H1 (cell line): ENCODE data around the gene SMPD2. TPM values are rescaled to one million over a fixed set of nuclear protein-coding genes. Genes with fewer than 3 reads are reported as not detected.

Source experiments
- RFX5 ChIP-seq: IDR thresholded peaks from 2 replicates; pipeline ENCODE4 v1.6.1; 2011; ENCODE audit warnings: low read depth, low read length, improper control_type of control experiment, borderline replicate concordance
- polyA plus RNA-seq, 7 experiments: library from polyadenylated mRNA; depleted of rRNA in 3 of 7; stranded (reverse) in 5 of 7; unstranded in 2 of 7; fragments of >200 nt in 5 of 7; fragments of 200-250 nt in 2 of 7; gene quantifications; 1 replicate in 5 of 7; 2 replicates in 1 of 7; 4 replicates in 1 of 7; pipeline versions ENCODE4 v1.2.1 to v1.2.3, GENCODE V29; 2011 to 2013; ENCODE audit warnings: missing spikeins in 2 of 7, mixed read lengths in 2 of 7
- total RNA-seq: library from RNA; stranded (reverse); fragmentation: NEBNext Ultra II Directional; extraction: Animal tissue kit (Norgen Biotek cat#: 25700); gene quantifications from 2 replicates; pipeline ENCODE4 v1.2.1, GENCODE V29; 2021
- TF ChIP-seq, protein P1 (sequence below): fragments of 300-600 bp; sonication (generic); IDR thresholded peaks from 2 replicates; pipeline ENCODE4 v1.7.1; 2012; ENCODE audit warnings: low read length, moderate library complexity, mild to moderate bottlenecking, inconsistent platforms; ENCODE audit not compliant: insufficient replicate concordance

SMPD2 gene
- total and polyA plus RNA-seq, 2 of the 8 experiments (the other 6 are each of a cell fraction or from before 2014, with no cell fraction given) = 11.5 to 17.2 TPM

- TF ChIP-seq, protein P1, sequence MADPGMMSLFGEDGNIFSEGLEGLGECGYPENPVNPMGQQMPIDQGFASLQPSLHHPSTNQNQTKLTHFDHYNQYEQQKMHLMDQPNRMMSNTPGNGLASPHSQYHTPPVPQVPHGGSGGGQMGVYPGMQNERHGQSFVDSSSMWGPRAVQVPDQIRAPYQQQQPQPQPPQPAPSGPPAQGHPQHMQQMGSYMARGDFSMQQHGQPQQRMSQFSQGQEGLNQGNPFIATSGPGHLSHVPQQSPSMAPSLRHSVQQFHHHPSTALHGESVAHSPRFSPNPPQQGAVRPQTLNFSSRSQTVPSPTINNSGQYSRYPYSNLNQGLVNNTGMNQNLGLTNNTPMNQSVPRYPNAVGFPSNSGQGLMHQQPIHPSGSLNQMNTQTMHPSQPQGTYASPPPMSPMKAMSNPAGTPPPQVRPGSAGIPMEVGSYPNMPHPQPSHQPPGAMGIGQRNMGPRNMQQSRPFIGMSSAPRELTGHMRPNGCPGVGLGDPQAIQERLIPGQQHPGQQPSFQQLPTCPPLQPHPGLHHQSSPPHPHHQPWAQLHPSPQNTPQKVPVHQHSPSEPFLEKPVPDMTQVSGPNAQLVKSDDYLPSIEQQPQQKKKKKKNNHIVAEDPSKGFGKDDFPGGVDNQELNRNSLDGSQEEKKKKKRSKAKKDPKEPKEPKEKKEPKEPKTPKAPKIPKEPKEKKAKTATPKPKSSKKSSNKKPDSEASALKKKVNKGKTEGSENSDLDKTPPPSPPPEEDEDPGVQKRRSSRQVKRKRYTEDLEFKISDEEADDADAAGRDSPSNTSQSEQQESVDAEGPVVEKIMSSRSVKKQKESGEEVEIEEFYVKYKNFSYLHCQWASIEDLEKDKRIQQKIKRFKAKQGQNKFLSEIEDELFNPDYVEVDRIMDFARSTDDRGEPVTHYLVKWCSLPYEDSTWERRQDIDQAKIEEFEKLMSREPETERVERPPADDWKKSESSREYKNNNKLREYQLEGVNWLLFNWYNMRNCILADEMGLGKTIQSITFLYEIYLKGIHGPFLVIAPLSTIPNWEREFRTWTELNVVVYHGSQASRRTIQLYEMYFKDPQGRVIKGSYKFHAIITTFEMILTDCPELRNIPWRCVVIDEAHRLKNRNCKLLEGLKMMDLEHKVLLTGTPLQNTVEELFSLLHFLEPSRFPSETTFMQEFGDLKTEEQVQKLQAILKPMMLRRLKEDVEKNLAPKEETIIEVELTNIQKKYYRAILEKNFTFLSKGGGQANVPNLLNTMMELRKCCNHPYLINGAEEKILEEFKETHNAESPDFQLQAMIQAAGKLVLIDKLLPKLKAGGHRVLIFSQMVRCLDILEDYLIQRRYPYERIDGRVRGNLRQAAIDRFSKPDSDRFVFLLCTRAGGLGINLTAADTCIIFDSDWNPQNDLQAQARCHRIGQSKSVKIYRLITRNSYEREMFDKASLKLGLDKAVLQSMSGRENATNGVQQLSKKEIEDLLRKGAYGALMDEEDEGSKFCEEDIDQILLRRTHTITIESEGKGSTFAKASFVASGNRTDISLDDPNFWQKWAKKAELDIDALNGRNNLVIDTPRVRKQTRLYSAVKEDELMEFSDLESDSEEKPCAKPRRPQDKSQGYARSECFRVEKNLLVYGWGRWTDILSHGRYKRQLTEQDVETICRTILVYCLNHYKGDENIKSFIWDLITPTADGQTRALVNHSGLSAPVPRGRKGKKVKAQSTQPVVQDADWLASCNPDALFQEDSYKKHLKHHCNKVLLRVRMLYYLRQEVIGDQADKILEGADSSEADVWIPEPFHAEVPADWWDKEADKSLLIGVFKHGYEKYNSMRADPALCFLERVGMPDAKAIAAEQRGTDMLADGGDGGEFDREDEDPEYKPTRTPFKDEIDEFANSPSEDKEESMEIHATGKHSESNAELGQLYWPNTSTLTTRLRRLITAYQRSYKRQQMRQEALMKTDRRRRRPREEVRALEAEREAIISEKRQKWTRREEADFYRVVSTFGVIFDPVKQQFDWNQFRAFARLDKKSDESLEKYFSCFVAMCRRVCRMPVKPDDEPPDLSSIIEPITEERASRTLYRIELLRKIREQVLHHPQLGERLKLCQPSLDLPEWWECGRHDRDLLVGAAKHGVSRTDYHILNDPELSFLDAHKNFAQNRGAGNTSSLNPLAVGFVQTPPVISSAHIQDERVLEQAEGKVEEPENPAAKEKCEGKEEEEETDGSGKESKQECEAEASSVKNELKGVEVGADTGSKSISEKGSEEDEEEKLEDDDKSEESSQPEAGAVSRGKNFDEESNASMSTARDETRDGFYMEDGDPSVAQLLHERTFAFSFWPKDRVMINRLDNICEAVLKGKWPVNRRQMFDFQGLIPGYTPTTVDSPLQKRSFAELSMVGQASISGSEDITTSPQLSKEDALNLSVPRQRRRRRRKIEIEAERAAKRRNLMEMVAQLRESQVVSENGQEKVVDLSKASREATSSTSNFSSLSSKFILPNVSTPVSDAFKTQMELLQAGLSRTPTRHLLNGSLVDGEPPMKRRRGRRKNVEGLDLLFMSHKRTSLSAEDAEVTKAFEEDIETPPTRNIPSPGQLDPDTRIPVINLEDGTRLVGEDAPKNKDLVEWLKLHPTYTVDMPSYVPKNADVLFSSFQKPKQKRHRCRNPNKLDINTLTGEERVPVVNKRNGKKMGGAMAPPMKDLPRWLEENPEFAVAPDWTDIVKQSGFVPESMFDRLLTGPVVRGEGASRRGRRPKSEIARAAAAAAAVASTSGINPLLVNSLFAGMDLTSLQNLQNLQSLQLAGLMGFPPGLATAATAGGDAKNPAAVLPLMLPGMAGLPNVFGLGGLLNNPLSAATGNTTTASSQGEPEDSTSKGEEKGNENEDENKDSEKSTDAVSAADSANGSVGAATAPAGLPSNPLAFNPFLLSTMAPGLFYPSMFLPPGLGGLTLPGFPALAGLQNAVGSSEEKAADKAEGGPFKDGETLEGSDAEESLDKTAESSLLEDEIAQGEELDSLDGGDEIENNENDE = no peak
- TF ChIP-seq RFX5 = no peak
Observed at GRCh38 chr6:109393886-109394281, 46.6 kb upstream of the SMPD2 start (continued).
